ENCODE results near the gene CDKN2AIP.

- no peak for TF ChIP-seq CTCF (conservative IDR thresholded peaks at IDR 0.05; ENCODE audit: low read depth, low read length)
- no peak for TF ChIP-seq EZH2 (IDR thresholded peaks at IDR 0.05; ENCODE audit: borderline replicate concordance, low read depth, low read length, poor library complexity, severe bottlenecking)
Observed at GRCh38 chr4:183405303-183405702, 39.1 kb upstream of the CDKN2AIP start.
